ENCODE measurements around the gene SATB1.

- TF ChIP-seq CTCF (IDR thresholded peaks at IDR 0.05; ENCODE audit: low read length) (no peak), EZH2 (optimal IDR thresholded peaks at IDR 0.05; ENCODE audit: low read depth, low read length) (no peak)
Measured at GRCh38 chr3:18422972-18423371, 2.2 kb downstream of the SATB1 start.
